IMR-90 (cell line): ENCODE measurements around the gene ERP29. TPM values are rescaled to one million over a fixed set of nuclear protein-coding genes. Genes with fewer than 3 reads are reported as not detected.

ENCODE experiments used
- ATAC-seq: fragments of 200-7000 bp; cut with Tn5 transposase; 2 replicates; pipeline ENCODE4 v1.9.1; 2020; ENCODE audit warnings: low read depth, mild to moderate bottlenecking, moderate library complexity
- BruUV-seq: library from RNA; stranded (reverse); fragments of 400-500 nt; replicated peaks from 2 replicates; lab custom pipeline; 2021; lab: Mats Ljungman, UMichigan
- CTCF ChIA-PET: fragments of 300-600 bp; formaldehyde crosslinking; extraction: SDS; loops from one replicate; lab custom pipeline; 2021; ENCODE audit warnings: antibody characterized with exemption; lab: Yijun Ruan, JAX
- POLR2A ChIA-PET: fragments of 300-600 bp; sonication (Branson Sonifier 250); formaldehyde crosslinking; loops from one replicate; lab custom pipeline; 2022; ENCODE audit warnings: antibody characterized with exemption; ENCODE audit not compliant: unreplicated experiment; lab: Charles Lee
- DNase-seq: peaks from one replicate; pipeline ENCODE4 v3.0.0; 2013
- H2AFZ ChIP-seq: replicated peaks from 2 replicates; pipeline ENCODE3; 2013; ENCODE audit warnings: low read length, mild to moderate bottlenecking; ENCODE audit not compliant: poor library complexity
- H2AK5ac ChIP-seq: 2 replicates; pipeline ENCODE4 v1.6.1; 2013; ENCODE audit warnings: low read depth, low read length, inconsistent platforms
- H2AK9ac ChIP-seq: replicated peaks from 2 replicates; pipeline ENCODE3; 2013; ENCODE audit warnings: mild to moderate bottlenecking, low read depth, low read length, moderate library complexity; ENCODE audit not compliant: poor library complexity
- H2BK120ac ChIP-seq: 2 replicates; pipeline ENCODE4 v1.6.1; 2013; ENCODE audit warnings: low read depth, low read length, inconsistent platforms
- H2BK15ac ChIP-seq: 3 replicates; pipeline ENCODE4 v1.6.1; 2013; ENCODE audit warnings: low read depth, low read length, inconsistent platforms
- H2BK20ac ChIP-seq: 2 replicates; pipeline ENCODE4 v1.6.1; 2013; ENCODE audit warnings: low read depth, mild to moderate bottlenecking, inconsistent platforms, low read length, moderate library complexity
- H2BK5ac ChIP-seq: 2 replicates; pipeline ENCODE4 v1.6.1; 2013; ENCODE audit warnings: mild to moderate bottlenecking, low read depth, low read length, inconsistent platforms; ENCODE audit not compliant: poor library complexity, severe bottlenecking
- H3K14ac ChIP-seq: replicated peaks from 2 replicates; pipeline ENCODE4 v1.6.1; 2013; ENCODE audit warnings: low read depth, low read length, inconsistent platforms
- H3K18ac ChIP-seq: 2 replicates; pipeline ENCODE4 v1.6.1; 2013; ENCODE audit warnings: low read depth, low read length, control low read depth
- H3K23ac ChIP-seq: 2 replicates; pipeline ENCODE4 v1.6.1; 2013; ENCODE audit warnings: low read depth, low read length, inconsistent platforms
- H3K27ac ChIP-seq: 2 replicates; pipeline ENCODE4 v1.5.1; 2013; ENCODE audit warnings: mild to moderate bottlenecking, control low read depth, low read length; ENCODE audit not compliant: insufficient read depth
- H3K27me3 ChIP-seq: 2 replicates; pipeline ENCODE4 v1.6.1; 2013; ENCODE audit warnings: low read length; ENCODE audit not compliant: control insufficient read depth, insufficient read depth
- H3K36me3 ChIP-seq: 2 replicates; pipeline ENCODE4 v1.6.1; 2013; ENCODE audit warnings: low read length, mixed read lengths; ENCODE audit not compliant: control insufficient read depth, insufficient read depth
- H3K4ac ChIP-seq: 2 replicates; pipeline ENCODE4 v1.6.1; 2013; ENCODE audit warnings: low read depth, low read length, inconsistent platforms
- H3K4me1 ChIP-seq: 2 replicates; pipeline ENCODE4 v1.6.1; 2013; ENCODE audit warnings: low read length, mixed read lengths; ENCODE audit not compliant: control insufficient read depth, insufficient read depth
- H3K4me2 ChIP-seq: 2 replicates; pipeline ENCODE4 v1.6.1; 2013; ENCODE audit warnings: low read depth, mild to moderate bottlenecking, control low read depth, low read length, moderate library complexity
- H3K4me3 ChIP-seq: 2 replicates; pipeline ENCODE4 v1.5.1; 2013; ENCODE audit warnings: low read depth, mild to moderate bottlenecking, control low read depth, low read length, moderate library complexity; ENCODE audit not compliant: insufficient read depth
- H3K56ac ChIP-seq: 2 replicates; pipeline ENCODE4 v1.6.1; 2013; ENCODE audit warnings: low read length, inconsistent platforms; ENCODE audit not compliant: insufficient read depth; ENCODE audit errors: extremely low read depth
- H3K79me1 ChIP-seq, 2 experiments: 2 replicates each; pipeline ENCODE4 v1.6.1; 2013; ENCODE audit warnings: low read length in 2 of 2, inconsistent platforms in 1 of 2, low read depth in 1 of 2
- H3K9ac ChIP-seq: 2 replicates; pipeline ENCODE4 v1.6.1; 2013; ENCODE audit warnings: low read depth, low read length, control low read depth
- H3K9me1 ChIP-seq: 2 replicates; pipeline ENCODE4 v1.6.1; 2013; ENCODE audit warnings: low read length, inconsistent platforms; ENCODE audit not compliant: insufficient read depth
- H3K9me3 ChIP-seq: 2 replicates; pipeline ENCODE4 v1.6.1; 2013; ENCODE audit warnings: low read length; ENCODE audit not compliant: control insufficient read depth, insufficient read depth
- H4K20me1 ChIP-seq: 2 replicates; pipeline ENCODE4 v1.6.1; 2013; ENCODE audit warnings: low read length, inconsistent platforms; ENCODE audit not compliant: insufficient read depth
- H4K5ac ChIP-seq: 2 replicates; pipeline ENCODE4 v1.6.1; 2013; ENCODE audit warnings: mild to moderate bottlenecking, low read depth, low read length, control low read depth
- H4K8ac ChIP-seq, 2 experiments: 2 replicates each; pipeline ENCODE4 v1.6.1; 2013; ENCODE audit warnings: low read depth in 2 of 2, low read length in 2 of 2, control low read depth in 1 of 2, inconsistent platforms in 1 of 2
- H4K91ac ChIP-seq: 2 replicates; pipeline ENCODE4 v1.6.1; 2013; ENCODE audit warnings: low read depth, low read length, inconsistent platforms; ENCODE audit not compliant: insufficient read depth
- BHLHE40 ChIP-seq: fragments of 150-350 bp; IDR thresholded peaks from 2 replicates; pipeline ENCODE4 v1.6.1; 2016; ENCODE audit warnings: mild to moderate bottlenecking, low read depth, low read length
- CEBPB ChIP-seq: IDR thresholded peaks from 2 replicates; pipeline ENCODE4 v1.6.1; 2012; ENCODE audit warnings: low read depth, low read length, improper control_type of control experiment
- CHD1 ChIP-seq: IDR thresholded peaks from 2 replicates; pipeline ENCODE4 v1.6.1; 2012; ENCODE audit warnings: low read depth, low read length, improper control_type of control experiment
- MAFK ChIP-seq: IDR thresholded peaks from 2 replicates; pipeline ENCODE4 v1.6.1; 2012; ENCODE audit warnings: low read depth, low read length, improper control_type of control experiment
- MAZ ChIP-seq: IDR thresholded peaks from 2 replicates; pipeline ENCODE4 v1.6.1; 2012; ENCODE audit warnings: low read depth, mild to moderate bottlenecking, low read length, improper control_type of control experiment, moderate library complexity, borderline replicate concordance
- MXI1 ChIP-seq: IDR thresholded peaks from 2 replicates; pipeline ENCODE4 v1.6.1; 2012; ENCODE audit warnings: low read depth, mild to moderate bottlenecking, low read length, moderate library complexity, borderline replicate concordance
- NFE2L2 ChIP-seq: fragments of 150-350 bp; IDR thresholded peaks from 2 replicates; pipeline ENCODE4 v1.6.1; 2016; ENCODE audit warnings: low read depth, mild to moderate bottlenecking, low read length
- POLR2A ChIP-seq: IDR thresholded peaks from 2 replicates; pipeline ENCODE4 v1.6.1; 2012; ENCODE audit warnings: mild to moderate bottlenecking, low read depth, low read length
- RAD21 ChIP-seq: IDR thresholded peaks from 2 replicates; pipeline ENCODE4 v1.6.1; 2012; ENCODE audit warnings: low read length, improper control_type of control experiment
- RCOR1 ChIP-seq: IDR thresholded peaks from 2 replicates; pipeline ENCODE4 v1.6.1; 2012; ENCODE audit warnings: mild to moderate bottlenecking, low read length, improper control_type of control experiment; ENCODE audit not compliant: insufficient replicate concordance
- RFX5 ChIP-seq: IDR thresholded peaks from 2 replicates; pipeline ENCODE4 v1.8.0; 2012; ENCODE audit warnings: low read depth, mild to moderate bottlenecking, low read length, moderate library complexity
- SMC3 ChIP-seq: fragments of 150-350 bp; IDR thresholded peaks from 2 replicates; pipeline ENCODE4 v1.6.1; 2016; ENCODE audit warnings: low read depth, mild to moderate bottlenecking, antibody characterized with exemption, low read length, moderate library complexity
- whole genome bisulfite sequencing, 2 experiments: methylation state at CpG; one replicate each; pipeline versions ENCODE4 v1.1.5 to v1.1.7; 2013; ENCODE audit warnings: missing lambda C conversion rate in 2 of 2; ENCODE audit not compliant: insufficient read length in 1 of 2; ENCODE audit errors: extremely low coverage in 2 of 2; 5-methylcytosine and 5-hydroxymethylcytosine counted together
- dilution Hi-C: fragments of 300-500 bp; cut with HindIII; formaldehyde crosslinking; loops from one replicate; pipeline ENCODE4 v1.14.3; 2018; ENCODE audit warnings: low sequenced_read_pairs; ENCODE audit not compliant: unreplicated experiment
- in situ Hi-C: fragments of 300-500 bp; cut with MboI; formaldehyde crosslinking; loops from 3 replicates; pipeline ENCODE4 v1.14.3; 2019; ENCODE audit warnings: low sequenced_read_pairs, inconsistent platforms, mixed read lengths
- intact Hi-C: fragments of 100-400 bp; cut with micrococcal nuclease; formaldehyde crosslinking; loops from 2 replicates; pipeline ENCODE4 v1.10.0; 2022
- polyA plus RNA-seq, 3 experiments: library from polyadenylated mRNA; depleted of rRNA; stranded (reverse); fragments of >200 nt; gene quantifications; 2 replicates each; pipeline ENCODE4 v1.2.3, GENCODE V29; 2012; ENCODE audit warnings: low replicate concordance in 1 of 3
- total RNA-seq: library from RNA; depleted of rRNA; stranded (reverse); fragments of >200 nt; gene quantifications from 2 replicates; pipeline ENCODE4 v1.2.3, GENCODE V29; 2012
- TF ChIP-seq, protein P1 (sequence below): conservative IDR thresholded peaks from 2 replicates; pipeline ENCODE4 v1.5.1; 2012; ENCODE audit warnings: mild to moderate bottlenecking, low read depth, low read length, improper control_type of control experiment
- TF ChIP-seq, protein P2 (sequence below): fragments of 150-350 bp; IDR thresholded peaks from 2 replicates; pipeline ENCODE4 v1.6.1; 2017; ENCODE audit warnings: mild to moderate bottlenecking, antibody characterized with exemption, low read length, low read depth
- TF ChIP-seq, protein P3 (sequence below): fragments of 150-350 bp; IDR thresholded peaks from 2 replicates; pipeline ENCODE4 v1.6.1; 2016; ENCODE audit warnings: low read depth, mild to moderate bottlenecking, low read length, moderate library complexity, borderline replicate concordance

ERP29 gene
- total and polyA plus RNA-seq, 2 of the 4 experiments (the other 2 are of a cell fraction), result 30.3 to 98.8 TPM

DNA sequence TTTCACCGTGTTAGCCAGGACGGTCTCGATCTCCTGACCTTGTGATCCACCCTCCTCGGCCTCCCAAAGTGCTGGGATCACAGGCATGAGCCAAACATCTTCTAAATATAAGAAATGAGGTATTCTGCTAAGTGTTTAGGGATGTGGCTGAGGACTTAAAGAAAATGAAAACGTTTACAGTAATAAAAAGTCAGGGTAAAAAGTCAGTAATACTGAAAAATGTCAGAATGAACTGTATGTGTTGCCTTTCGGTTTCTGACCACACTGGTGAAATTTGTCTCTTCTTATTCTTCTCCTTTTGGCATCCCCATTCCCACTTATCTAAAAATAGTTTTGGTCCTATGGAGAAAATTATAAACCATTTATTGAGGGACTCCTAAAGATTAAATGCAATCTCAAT, 20.8 kb upstream of the ERP29 start:
- WGBS, 2 experiments, result no CpG with 5 or more reads among the region's 6 CpGs
- POLR2A ChIA-PET, result no interaction called here

More for the DNA sequence above, 20.8 kb upstream of the ERP29 start:
- Histone ChIP-seq H2AK5ac (no peak overlapping the region), H2BK15ac (no peak overlapping the region), H3K27ac (no peak overlapping the region), H3K36me3 (no peaks in the 10 kb centered on the region), H3K9me3 (no peaks in the 10 kb centered on the region), H4K5ac (no peak overlapping the region), H3K27me3 (no peaks in the 10 kb centered on the region), H3K4ac (no peak overlapping the region), H3K23ac (no peak overlapping the region), H2BK20ac (no peak overlapping the region), H3K9me1 (no peaks in the 10 kb centered on the region), H3K79me1 (no peaks in the 10 kb centered on the region), H3K18ac (no peak overlapping the region), H4K91ac (no peak overlapping the region), H2BK5ac (no peak overlapping the region), H2AK9ac (no peak overlapping the region), H2BK120ac (no peak overlapping the region), H2AFZ (no peak overlapping the region), H4K20me1 (no peaks in the 10 kb centered on the region), H3K56ac (no peak overlapping the region), H3K4me2 (no peak overlapping the region), H3K4me1 (no peaks in the 10 kb centered on the region), H4K8ac (no peak overlapping the region), H3K14ac (no peak overlapping the region), H3K4me3 (no peak overlapping the region), H3K9ac (no peak overlapping the region)
- TF ChIP-seq, protein P1, sequence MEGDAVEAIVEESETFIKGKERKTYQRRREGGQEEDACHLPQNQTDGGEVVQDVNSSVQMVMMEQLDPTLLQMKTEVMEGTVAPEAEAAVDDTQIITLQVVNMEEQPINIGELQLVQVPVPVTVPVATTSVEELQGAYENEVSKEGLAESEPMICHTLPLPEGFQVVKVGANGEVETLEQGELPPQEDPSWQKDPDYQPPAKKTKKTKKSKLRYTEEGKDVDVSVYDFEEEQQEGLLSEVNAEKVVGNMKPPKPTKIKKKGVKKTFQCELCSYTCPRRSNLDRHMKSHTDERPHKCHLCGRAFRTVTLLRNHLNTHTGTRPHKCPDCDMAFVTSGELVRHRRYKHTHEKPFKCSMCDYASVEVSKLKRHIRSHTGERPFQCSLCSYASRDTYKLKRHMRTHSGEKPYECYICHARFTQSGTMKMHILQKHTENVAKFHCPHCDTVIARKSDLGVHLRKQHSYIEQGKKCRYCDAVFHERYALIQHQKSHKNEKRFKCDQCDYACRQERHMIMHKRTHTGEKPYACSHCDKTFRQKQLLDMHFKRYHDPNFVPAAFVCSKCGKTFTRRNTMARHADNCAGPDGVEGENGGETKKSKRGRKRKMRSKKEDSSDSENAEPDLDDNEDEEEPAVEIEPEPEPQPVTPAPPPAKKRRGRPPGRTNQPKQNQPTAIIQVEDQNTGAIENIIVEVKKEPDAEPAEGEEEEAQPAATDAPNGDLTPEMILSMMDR, result no peak
- TF ChIP-seq, protein P2, sequence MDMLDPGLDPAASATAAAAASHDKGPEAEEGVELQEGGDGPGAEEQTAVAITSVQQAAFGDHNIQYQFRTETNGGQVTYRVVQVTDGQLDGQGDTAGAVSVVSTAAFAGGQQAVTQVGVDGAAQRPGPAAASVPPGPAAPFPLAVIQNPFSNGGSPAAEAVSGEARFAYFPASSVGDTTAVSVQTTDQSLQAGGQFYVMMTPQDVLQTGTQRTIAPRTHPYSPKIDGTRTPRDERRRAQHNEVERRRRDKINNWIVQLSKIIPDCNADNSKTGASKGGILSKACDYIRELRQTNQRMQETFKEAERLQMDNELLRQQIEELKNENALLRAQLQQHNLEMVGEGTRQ, result no peak
- no peak for TF ChIP-seq RAD21
- no peak for TF ChIP-seq MXI1
- TF ChIP-seq, protein P3, sequence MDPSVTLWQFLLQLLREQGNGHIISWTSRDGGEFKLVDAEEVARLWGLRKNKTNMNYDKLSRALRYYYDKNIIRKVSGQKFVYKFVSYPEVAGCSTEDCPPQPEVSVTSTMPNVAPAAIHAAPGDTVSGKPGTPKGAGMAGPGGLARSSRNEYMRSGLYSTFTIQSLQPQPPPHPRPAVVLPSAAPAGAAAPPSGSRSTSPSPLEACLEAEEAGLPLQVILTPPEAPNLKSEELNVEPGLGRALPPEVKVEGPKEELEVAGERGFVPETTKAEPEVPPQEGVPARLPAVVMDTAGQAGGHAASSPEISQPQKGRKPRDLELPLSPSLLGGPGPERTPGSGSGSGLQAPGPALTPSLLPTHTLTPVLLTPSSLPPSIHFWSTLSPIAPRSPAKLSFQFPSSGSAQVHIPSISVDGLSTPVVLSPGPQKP, result no peak
- no peak for TF ChIP-seq MAZ
- TF ChIP-seq NFE2L2, result no peak
- TF ChIP-seq RCOR1, result no peak
- no peak for TF ChIP-seq RFX5
- TF ChIP-seq CEBPB, result no peak
- TF ChIP-seq CHD1, result no peak
- TF ChIP-seq POLR2A, result no peak
- no peak for TF ChIP-seq BHLHE40
- TF ChIP-seq MAFK, result no peak
- TF ChIP-seq SMC3, result no peak
- no TSS peak for BruUV-seq
- CTCF ChIA-PET, result no interaction called here
- ATAC-seq (no peak), DNase-seq (no peak)
- dilution Hi-C loops, result no loop called here
- intact Hi-C loops, result no loop called here
- in situ Hi-C loops, result no loop called here
